Neural crest cell (in vitro differentiated cells): Measurements from ENCODE around the gene CACTIN. TPM values are rescaled to one million over a fixed set of nuclear protein-coding genes. Genes with fewer than 3 reads are reported as not detected.

Source experiments
- DNase-seq: peaks from one replicate; pipeline ENCODE4 v3.0.0; 2021; ENCODE audit warnings: low read depth, mixed read lengths, low spot score
- H3K27ac Mint-ChIP-seq: one replicate; pipeline ENCODE4 v1.8.0; 2021; ENCODE audit warnings: mild to moderate bottlenecking, mixed read lengths; ENCODE audit not compliant: unreplicated experiment
- H3K27me3 Mint-ChIP-seq: 2 replicates; pipeline ENCODE4 v1.8.0; 2021; ENCODE audit warnings: low read depth, mild to moderate bottlenecking, mixed read lengths
- H3K36me3 Mint-ChIP-seq: 2 replicates; pipeline ENCODE4 v1.8.0; 2021; ENCODE audit warnings: low read depth, mild to moderate bottlenecking, mixed read lengths
- H3K4me1 Mint-ChIP-seq: 2 replicates; pipeline ENCODE4 v1.8.0; 2021; ENCODE audit warnings: mixed read lengths
- H3K4me3 Mint-ChIP-seq: one replicate; pipeline ENCODE4 v1.8.0; 2021; ENCODE audit warnings: mild to moderate bottlenecking, mixed read lengths
- H3K9me3 Mint-ChIP-seq: 2 replicates; pipeline ENCODE4 v1.8.0; 2021; ENCODE audit warnings: mixed read lengths
- CTCF ChIP-seq: fragments of 200-600 bp; sonication (generic); conservative IDR thresholded peaks from 2 replicates; pipeline ENCODE4 v1.5.0; 2021; ENCODE audit warnings: antibody characterized with exemption, mild to moderate bottlenecking
- total RNA-seq: library from RNA; stranded (reverse); gene quantifications from 2 replicates; pipeline ENCODE4 v1.2.1, GENCODE V29; 2021

CACTIN gene
- total RNA-seq, 1 donor from 2014 or later, result 33.5 TPM

- Mint-ChIP-seq H3K4me1 (no peaks in the 10 kb centered on the region), H3K27me3 (peaks cover under 1% of the 10 kb centered on the region), H3K27ac (no peak overlapping the region), H3K36me3 (no peaks in the 10 kb centered on the region), H3K4me3 (no peak overlapping the region), H3K9me3 (no peaks in the 10 kb centered on the region)
- no peak for DNase-seq
- no peak for TF ChIP-seq CTCF
Observed at GRCh38 chr19:3599776-3600187, 26.8 kb downstream of the CACTIN start.

GRCh38 chr19:3595521-3596061, 31.0 kb downstream of the CACTIN start:
- Mint-ChIP-seq H3K36me3 (no peaks in the 10 kb centered on the region), H3K4me1 (no peaks in the 10 kb centered on the region), H3K9me3 (no peaks in the 10 kb centered on the region), H3K27ac (no peak overlapping the region), H3K27me3 (peaks cover 22% of the 10 kb centered on the region), H3K4me3 (no peak overlapping the region)
- no peak for DNase-seq
- no peak for TF ChIP-seq CTCF

- H3K27me3 Mint-ChIP-seq, result peaks cover 30% of the 10 kb centered on the region
- H3K4me1 Mint-ChIP-seq, result no peaks in the 10 kb centered on the region
- no peak for DNase-seq
Observed at GRCh38 chr19:3593156-3593555, 33.4 kb downstream of the CACTIN start.

GRCh38 chr19:3591876-3592613, 34.5 kb downstream of the CACTIN start:
- H3K9me3 Mint-ChIP-seq, result peaks cover 3% of the 10 kb centered on the region
- no peak for DNase-seq
- H3K36me3 Mint-ChIP-seq, result no peaks in the 10 kb centered on the region
- H3K4me1 Mint-ChIP-seq, result no peaks in the 10 kb centered on the region
- TF ChIP-seq CTCF, result no peak
- H3K4me3 Mint-ChIP-seq, result no peak overlapping the region
- no peak overlapping the region for H3K27ac Mint-ChIP-seq
- H3K27me3 Mint-ChIP-seq, result peaks cover 38% of the 10 kb centered on the region

More at GRCh38 chr19:3593156-3593555, 33.4 kb downstream of the CACTIN start:
- Mint-ChIP-seq H3K27ac (no peak overlapping the region), H3K4me3 (no peak overlapping the region), H3K9me3 (peaks cover 3% of the 10 kb centered on the region), H3K36me3 (no peaks in the 10 kb centered on the region)
- TF ChIP-seq CTCF, result no peak

GRCh38 chr19:3590991-3591659, 35.5 kb downstream of the CACTIN start:
- H3K27me3 Mint-ChIP-seq, result peaks cover 48% of the 10 kb centered on the region
- no peak for DNase-seq
- H3K9me3 Mint-ChIP-seq, result peaks cover 3% of the 10 kb centered on the region
- H3K4me3 Mint-ChIP-seq, result no peak overlapping the region
- no peaks in the 10 kb centered on the region for H3K36me3 Mint-ChIP-seq
- TF ChIP-seq CTCF, result no peak
- H3K4me1 Mint-ChIP-seq, result no peaks in the 10 kb centered on the region
- no peak overlapping the region for H3K27ac Mint-ChIP-seq
